ENCODE data around the gene SYT15B. TPM values are rescaled to one million over a fixed set of nuclear protein-coding genes. Genes with fewer than 3 reads are reported as not detected.
"Not testable (repeated sequence)": the region's sequence is repeated elsewhere in the genome, so short reads cannot be mapped to it uniquely, and the experiment has no call there.

Gene SYT15B
- total and polyA plus RNA-seq, 4 experiments from 2014 or later = 0.38 TPM; not detected in 3

GRCh38 chr10:47724119-47724518, 39.3 kb downstream of the SYT15B start:
- H3K27me3 ChIP-seq (ENCODE audit: insufficient read depth, low read length); H3K36me3 ChIP-seq (ENCODE audit: insufficient read depth, low read length); DNase-seq; H3K27ac ChIP-seq (ENCODE audit: low read depth, low read length); H3K4me1 ChIP-seq (ENCODE audit: insufficient read depth, low read length); H3K9me3 ChIP-seq (ENCODE audit: control insufficient read depth in 1 of 2, low read length in 2 of 2); CTCF ChIA-PET (ENCODE audit: partially characterized antibody); intact Hi-C loops (cut with micrococcal nuclease); H3K4me3 ChIP-seq (ENCODE audit: low read length in 2 of 2); H3K4me1 Mint-ChIP-seq; H3K4me3 Mint-ChIP-seq; H3K36me3 Mint-ChIP-seq; H3K27ac Mint-ChIP-seq; H3K9me3 Mint-ChIP-seq; POLR2A ChIA-PET (ENCODE audit: partially characterized antibody); H3K27me3 Mint-ChIP-seq: not testable (repeated sequence)

GRCh38 chr10:47723362-47723761, 40.0 kb downstream of the SYT15B start:
- intact Hi-C loops (cut with micrococcal nuclease); H3K36me3 Mint-ChIP-seq; H3K27me3 ChIP-seq (ENCODE audit: insufficient read depth, low read length); H3K9me3 Mint-ChIP-seq; H3K27ac ChIP-seq (ENCODE audit: low read depth, low read length); H3K36me3 ChIP-seq (ENCODE audit: insufficient read depth, low read length); H3K4me3 Mint-ChIP-seq; H3K4me3 ChIP-seq (ENCODE audit: low read length in 2 of 2); CTCF ChIA-PET (ENCODE audit: partially characterized antibody); H3K4me1 Mint-ChIP-seq; H3K27ac Mint-ChIP-seq; H3K4me1 ChIP-seq (ENCODE audit: insufficient read depth, low read length); H3K9me3 ChIP-seq (ENCODE audit: control insufficient read depth in 1 of 2, low read length in 2 of 2); H3K27me3 Mint-ChIP-seq; DNase-seq; POLR2A ChIA-PET (ENCODE audit: partially characterized antibody): not testable (repeated sequence)

- POLR2A ChIA-PET (ENCODE audit: partially characterized antibody); H3K9me3 Mint-ChIP-seq; intact Hi-C loops (cut with micrococcal nuclease); H3K27ac ChIP-seq (ENCODE audit: low read depth, low read length); H3K36me3 ChIP-seq (ENCODE audit: insufficient read depth, low read length); H3K9me3 ChIP-seq (ENCODE audit: control insufficient read depth in 1 of 2, low read length in 2 of 2); H3K4me3 Mint-ChIP-seq; H3K4me3 ChIP-seq (ENCODE audit: low read length in 2 of 2); H3K27me3 Mint-ChIP-seq; CTCF ChIA-PET (ENCODE audit: partially characterized antibody); H3K27ac Mint-ChIP-seq; H3K27me3 ChIP-seq (ENCODE audit: insufficient read depth, low read length); H3K36me3 Mint-ChIP-seq; DNase-seq; H3K4me1 Mint-ChIP-seq; H3K4me1 ChIP-seq (ENCODE audit: insufficient read depth, low read length): not testable (repeated sequence)
These were observed 46.2 kb downstream of the SYT15B start for GRCh38 chr10:47717011-47717769.

Other genes with a start within 250 kb of the SYT15B start
- gene AGAP9, start 240.0 kb downstream of the SYT15B start, total RNA-seq = 10 to 100 TPM; 11.3 to 12.3 TPM
- gene AGAP9, start 240.0 kb downstream of the SYT15B start, polyA plus RNA-seq = 1 to 10 TPM in 1 of 2 donors, not detected in 1; 1.0 TPM
- not detected for gene NPY4R2, start 155.1 kb upstream of the SYT15B start, total RNA-seq
- gene NPY4R2, start 155.1 kb upstream of the SYT15B start, polyA plus RNA-seq = not detected
- gene FAM25C, start 236.2 kb upstream of the SYT15B start, total RNA-seq = not detected
- gene FAM25C, start 236.2 kb upstream of the SYT15B start, polyA plus RNA-seq = not detected